H9 (cell line): ENCODE data around the gene ZNF146. TPM values are rescaled to one million over a fixed set of nuclear protein-coding genes. Genes with fewer than 3 reads are reported as not detected.

Experiments used
- DNase-seq: peaks from one replicate; pipeline ENCODE4 v3.0.0-alpha.2; 2017
- H2AFZ ChIP-seq: one replicate; pipeline ENCODE4 v1.6.1; 2013; ENCODE audit warnings: mild to moderate bottlenecking, low read length, control low read depth, moderate library complexity
- H2AK5ac ChIP-seq: 2 replicates; pipeline ENCODE4 v1.6.1; 2013; ENCODE audit warnings: low read length, control low read depth, mixed read lengths; ENCODE audit not compliant: insufficient read length
- H2BK120ac ChIP-seq: one replicate; pipeline ENCODE4 v1.6.1; 2013; ENCODE audit warnings: low read depth, mild to moderate bottlenecking, low read length, control low read depth, inconsistent platforms; ENCODE audit not compliant: poor library complexity, severe bottlenecking
- H2BK12ac ChIP-seq: 2 replicates; pipeline ENCODE4 v1.6.1; 2013; ENCODE audit warnings: low read length, control low read depth, mixed read lengths, low read depth; ENCODE audit not compliant: insufficient read length
- H2BK15ac ChIP-seq: 2 replicates; pipeline ENCODE4 v1.6.1; 2013; ENCODE audit warnings: low read depth, low read length, control low read depth
- H2BK20ac ChIP-seq: one replicate; pipeline ENCODE4 v1.6.1; 2013; ENCODE audit warnings: low read depth, mild to moderate bottlenecking, low read length, control low read depth, inconsistent platforms; ENCODE audit not compliant: poor library complexity, severe bottlenecking
- H2BK5ac ChIP-seq: 2 replicates; pipeline ENCODE4 v1.6.1; 2013; ENCODE audit warnings: low read length, control low read depth, mixed read lengths; ENCODE audit not compliant: insufficient read length
- H3K14ac ChIP-seq: 2 replicates; pipeline ENCODE4 v1.6.1; 2013; ENCODE audit warnings: low read length, control low read depth; ENCODE audit not compliant: insufficient read depth
- H3K18ac ChIP-seq: 2 replicates; pipeline ENCODE4 v1.6.1; 2013; ENCODE audit warnings: low read depth, mild to moderate bottlenecking, mixed read lengths, low read length, control low read depth; ENCODE audit not compliant: insufficient read length
- H3K23ac ChIP-seq: 2 replicates; pipeline ENCODE4 v1.6.1; 2013; ENCODE audit warnings: low read length, control low read depth, mixed read lengths, low read depth; ENCODE audit not compliant: insufficient read length
- H3K23me2 ChIP-seq: 2 replicates; pipeline ENCODE4 v1.6.1; 2013; ENCODE audit warnings: low read depth, mild to moderate bottlenecking, mixed read lengths, low read length, control low read depth; ENCODE audit not compliant: insufficient read length, poor library complexity, severe bottlenecking
- H3K27ac ChIP-seq: 2 replicates; pipeline ENCODE4 v1.5.1; 2013; ENCODE audit warnings: low read length, control low read depth, mixed read lengths, low read depth; ENCODE audit not compliant: insufficient read length
- H3K27me3 ChIP-seq: 2 replicates; pipeline ENCODE4 v1.6.1; 2013; ENCODE audit warnings: low read length, control low read depth, inconsistent platforms; ENCODE audit not compliant: insufficient read depth
- H3K4ac ChIP-seq: 2 replicates; pipeline ENCODE4 v1.6.1; 2013; ENCODE audit warnings: low read depth, mild to moderate bottlenecking, control low read depth, inconsistent platforms, low read length, moderate library complexity
- H3K4me1 ChIP-seq: 2 replicates; pipeline ENCODE4 v1.6.1; 2013; ENCODE audit warnings: low read length, control low read depth, inconsistent platforms; ENCODE audit not compliant: insufficient read depth
- H3K4me2 ChIP-seq: 2 replicates; pipeline ENCODE4 v1.6.1; 2013; ENCODE audit warnings: low read length, control low read depth, mixed read lengths; ENCODE audit not compliant: insufficient read length, insufficient read depth
- H3K56ac ChIP-seq: 2 replicates; pipeline ENCODE4 v1.6.1; 2013; ENCODE audit warnings: low read depth, mild to moderate bottlenecking, mixed read lengths, low read length, control low read depth; ENCODE audit not compliant: insufficient read length
- H3K79me1 ChIP-seq: 2 replicates; pipeline ENCODE4 v1.6.1; 2013; ENCODE audit warnings: low read depth, mild to moderate bottlenecking, moderate library complexity, low read length, control low read depth, inconsistent platforms; ENCODE audit not compliant: insufficient read depth, poor library complexity, severe bottlenecking
- H3K79me2 ChIP-seq: 2 replicates; pipeline ENCODE4 v1.6.1; 2013; ENCODE audit warnings: low read length, control low read depth, inconsistent platforms; ENCODE audit not compliant: insufficient read depth
- H3K9ac ChIP-seq: 2 replicates; pipeline ENCODE4 v1.6.1; 2013; ENCODE audit warnings: low read length, control low read depth, mixed read lengths; ENCODE audit not compliant: insufficient read length; ENCODE audit errors: extremely low read depth
- H3K9me3 ChIP-seq: one replicate; pipeline ENCODE4 v1.6.1; 2013; ENCODE audit warnings: low read depth, low read length, inconsistent platforms; ENCODE audit not compliant: control insufficient read depth
- H3T11ph ChIP-seq: one replicate; pipeline ENCODE4 v1.6.1; 2013; ENCODE audit warnings: mild to moderate bottlenecking, low read length, control low read depth, inconsistent platforms
- H4K20me1 ChIP-seq: one replicate; pipeline ENCODE4 v1.6.1; 2013; ENCODE audit not compliant: control insufficient read depth, insufficient read length, insufficient read depth
- H4K5ac ChIP-seq: 2 replicates; pipeline ENCODE4 v1.6.1; 2013; ENCODE audit warnings: low read depth, mild to moderate bottlenecking, mixed read lengths, low read length, control low read depth; ENCODE audit not compliant: insufficient read length
- H4K8ac ChIP-seq: replicated peaks from 2 replicates; pipeline ENCODE4 v1.6.1; 2013; ENCODE audit warnings: low read length, control low read depth, mixed read lengths, low read depth; ENCODE audit not compliant: insufficient read length
- H4K91ac ChIP-seq: 2 replicates; pipeline ENCODE4 v1.6.1; 2013; ENCODE audit warnings: low read depth, mild to moderate bottlenecking, moderate library complexity, mixed read lengths, low read length, control low read depth; ENCODE audit not compliant: insufficient read length
- H3K27ac Mint-ChIP-seq, 3 experiments: 2 replicates in 2 of 3; 3 replicates in 1 of 3; pipeline ENCODE4 v1.8.0; 2020 to 2021; ENCODE audit warnings: mixed read lengths in 3 of 3, mild to moderate bottlenecking in 1 of 3, moderate library complexity in 1 of 3
- H3K27me3 Mint-ChIP-seq: 2 replicates; pipeline ENCODE4 v1.8.0; 2021; ENCODE audit warnings: low read depth, mild to moderate bottlenecking, moderate library complexity, mixed read lengths
- H3K36me3 Mint-ChIP-seq, 3 experiments: 2 replicates in 2 of 3; 3 replicates in 1 of 3; pipeline ENCODE4 v1.8.0; 2020 to 2021; ENCODE audit warnings: low read depth in 3 of 3, mixed read lengths in 3 of 3; ENCODE audit not compliant: insufficient read depth in 1 of 3
- H3K4me1 Mint-ChIP-seq, 2 experiments: 2 replicates each; pipeline ENCODE4 v1.8.0; 2020; ENCODE audit warnings: mixed read lengths in 2 of 2
- H3K4me3 Mint-ChIP-seq, 2 experiments: 2 replicates in 1 of 2; 3 replicates in 1 of 2; pipeline ENCODE4 v1.8.0; 2020 to 2021; ENCODE audit warnings: mild to moderate bottlenecking in 2 of 2, mixed read lengths in 2 of 2, moderate library complexity in 1 of 2
- H3K9me3 Mint-ChIP-seq, 2 experiments: 2 replicates in 1 of 2; 3 replicates in 1 of 2; pipeline ENCODE4 v1.8.0; 2020; ENCODE audit warnings: mild to moderate bottlenecking in 2 of 2, mixed read lengths in 2 of 2, moderate library complexity in 1 of 2
- CTCF ChIP-seq: fragments of 200-600 bp; sonication (generic); conservative IDR thresholded peaks from 3 replicates; pipeline ENCODE4 v1.8.0; 2021; ENCODE audit warnings: antibody characterized with exemption, mild to moderate bottlenecking
- WGBS: extraction: QIAGEN DNeasy Blood & Tissue Kit; methylation state at CpG from one replicate; pipeline ENCODE4 v1.1.7; 2013; ENCODE audit warnings: missing lambda C conversion rate, low lambda C conversion rate, mixed read lengths; ENCODE audit not compliant: insufficient read length; ENCODE audit errors: extremely low coverage; 5-methylcytosine and 5-hydroxymethylcytosine counted together
- total RNA-seq: library from RNA; stranded (reverse); gene quantifications from 2 replicates; pipeline ENCODE4 v1.2.1, GENCODE V29; 2021

ZNF146 gene
- total RNA-seq, 1 experiment from 2014 or later = 166 TPM

- Mint-ChIP-seq H3K27ac (no peak overlapping the region), H3K27me3 (no peaks in the 10 kb centered on the region), H3K9me3 (no peaks in the 10 kb centered on the region), H3K36me3 (peaks cover 45 to 78% (median 72%) of the 10 kb centered on the region in 3 experiments; a peak in 6 of 7 replicates), H3K4me3 (no peak overlapping the region), H3K4me1 (peaks cover 28% of the 10 kb centered on the region in 2 experiments)
- Histone ChIP-seq H4K20me1 (no peaks in the 10 kb centered on the region), H4K5ac (no peak overlapping the region), H2BK20ac (no peak overlapping the region), H4K8ac (no peak overlapping the region), H2BK12ac (no peak overlapping the region), H2BK120ac (no peak overlapping the region), H3K56ac (no peak overlapping the region), H2AK5ac (no peak overlapping the region), H3K27ac (no peak overlapping the region), H3K79me1 (peaks cover 8% of the 10 kb centered on the region), H2BK5ac (no peak overlapping the region), H2BK15ac (no peak overlapping the region), H3K9me3 (no peaks in the 10 kb centered on the region), H3K23ac (no peak overlapping the region), H3K4me2 (no peak overlapping the region), H4K91ac (no peak overlapping the region), H3K14ac (no peak overlapping the region), H2AFZ (no peak overlapping the region), H3K79me2 (no peaks in the 10 kb centered on the region), H3K27me3 (no peaks in the 10 kb centered on the region), H3K9ac (no peak overlapping the region), H3K23me2 (no peaks in the 10 kb centered on the region), H3K4ac (no peak overlapping the region), H3K18ac (no peak overlapping the region), H3T11ph (no peak overlapping the region), H3K4me1 (no peaks in the 10 kb centered on the region; the same call in 1 of the 2 replicates)
- WGBS = no CpG with 5 or more reads among the region's 3 CpGs
- no peak for TF ChIP-seq CTCF
- no peak for DNase-seq
These were observed 22.0 kb downstream of the ZNF146 start for GRCh38 chr19:36236946-36237310.
